ENCODE results near the gene GPR148. TPM values are rescaled to one million over a fixed set of nuclear protein-coding genes. Genes with fewer than 3 reads are reported as not detected.
"Not testable (repeated sequence)": the region's sequence is repeated elsewhere in the genome, so short reads cannot be mapped to it uniquely, and the experiment has no call there.

The GPR148 gene
- total RNA-seq (not detected), polyA plus RNA-seq (not detected)
- long read RNA-seq, donor 1 = 0 reads
- long read RNA-seq, donor 2 = 0 reads

GRCh38 chr2:130728549-130729316 is at the start of gene GPR148:
GPR148 (plus strand) TSS chr2:130729070; CDS start chr2:130729152, 82 bp downstream.
- peak; percentile 15 for ATAC-seq (ENCODE audit: low FRiP score)

GRCh38 chr2:130692041-130692770 is 36.7 kb upstream of the GPR148 start:
- H3K4me3 ChIP-seq (ENCODE audit: low read length in 2 of 2); H3K36me3 ChIP-seq (ENCODE audit: control insufficient read depth in 1 of 2, insufficient read depth in 2 of 2, low read length in 1 of 2); H3K9me3 ChIP-seq (ENCODE audit: control insufficient read depth, low read length); H3K27me3 ChIP-seq (ENCODE audit: control insufficient read depth in 1 of 2, insufficient read depth in 2 of 2, low read length in 1 of 2); intact Hi-C loops (cut with DNase I); H3K4me1 ChIP-seq (ENCODE audit: control insufficient read depth in 1 of 2, insufficient read depth in 2 of 2, low read length in 2 of 2); H3K27ac ChIP-seq (ENCODE audit: low read depth in 1 of 2, low read length in 2 of 2): not testable (repeated sequence)
- DNase-seq (peak in 1 of 2 donors; percentile 67), ATAC-seq (ENCODE audit: low FRiP score) (peak; percentile 65)
- WGBS, 2 donors = 40 to 44% methylated on average over 21 to 28 of the region's 35 CpGs

More at GRCh38 chr2:130728549-130729316, at the start of gene GPR148:
- 68 to 72% methylated on average over 8 of the region's 8 CpGs for WGBS, 2 donors
- H3K4me1 ChIP-seq (ENCODE audit: control insufficient read depth in 1 of 2, insufficient read depth in 2 of 2, low read length in 2 of 2) = no peaks in the 10 kb centered on the region
- H3K27me3 ChIP-seq (ENCODE audit: control insufficient read depth in 1 of 2, insufficient read depth in 2 of 2, low read length in 1 of 2) = no peaks in the 10 kb centered on the region
- H3K4me3 ChIP-seq (ENCODE audit: low read length in 2 of 2) = no peak within 1 kb of the TSS
- no peak for DNase-seq
- H3K36me3 ChIP-seq (ENCODE audit: control insufficient read depth in 1 of 2, insufficient read depth in 2 of 2, low read length in 1 of 2) = no peaks in the 10 kb centered on the region
- peak within 1 kb of the TSS in 1 of 2 donors; percentile 71 for H3K27ac ChIP-seq (ENCODE audit: low read depth in 1 of 2, low read length in 2 of 2)
- no peaks in the 10 kb centered on the region for H3K9me3 ChIP-seq (ENCODE audit: control insufficient read depth, low read length)
- intact Hi-C loops (cut with DNase I) = no loop called here

- H3K27ac ChIP-seq (ENCODE audit: low read depth in 1 of 2, low read length in 2 of 2); H3K9me3 ChIP-seq (ENCODE audit: control insufficient read depth, low read length); H3K36me3 ChIP-seq (ENCODE audit: control insufficient read depth in 1 of 2, insufficient read depth in 2 of 2, low read length in 1 of 2); H3K27me3 ChIP-seq (ENCODE audit: control insufficient read depth in 1 of 2, insufficient read depth in 2 of 2, low read length in 1 of 2); intact Hi-C loops (cut with DNase I); H3K4me1 ChIP-seq (ENCODE audit: control insufficient read depth in 1 of 2, insufficient read depth in 2 of 2, low read length in 2 of 2); H3K4me3 ChIP-seq (ENCODE audit: low read length in 2 of 2): not testable (repeated sequence)
- 1 to 2% methylated on average over 21 to 37 of the region's 37 CpGs for WGBS, 2 donors
- ATAC-seq (ENCODE audit: low FRiP score) = peak; percentile 69
- DNase-seq = peak; percentile 25 to 75
Observed at GRCh38 chr2:130693474-130693873, 35.4 kb upstream of the GPR148 start.

- ATAC-seq (ENCODE audit: low FRiP score); H3K27ac ChIP-seq (ENCODE audit: low read depth in 1 of 2, low read length in 2 of 2); DNase-seq; intact Hi-C loops (cut with DNase I); H3K4me1 ChIP-seq (ENCODE audit: control insufficient read depth in 1 of 2, insufficient read depth in 2 of 2, low read length in 2 of 2); H3K9me3 ChIP-seq (ENCODE audit: control insufficient read depth, low read length); H3K27me3 ChIP-seq (ENCODE audit: control insufficient read depth in 1 of 2, insufficient read depth in 2 of 2, low read length in 1 of 2); H3K4me3 ChIP-seq (ENCODE audit: low read length in 2 of 2); H3K36me3 ChIP-seq (ENCODE audit: control insufficient read depth in 1 of 2, insufficient read depth in 2 of 2, low read length in 1 of 2): not testable (repeated sequence)
- WGBS, 2 donors = 77 to 88% methylated on average over 3 of the region's 3 CpGs
Observed at GRCh38 chr2:130703250-130703649, 25.6 kb upstream of the GPR148 start.

GRCh38 chr2:130714795-130715194 is 14.1 kb upstream of the GPR148 start:
- H3K27ac ChIP-seq (ENCODE audit: low read depth in 1 of 2, low read length in 2 of 2); H3K27me3 ChIP-seq (ENCODE audit: control insufficient read depth in 1 of 2, insufficient read depth in 2 of 2, low read length in 1 of 2); H3K36me3 ChIP-seq (ENCODE audit: control insufficient read depth in 1 of 2, insufficient read depth in 2 of 2, low read length in 1 of 2); H3K4me3 ChIP-seq (ENCODE audit: low read length in 2 of 2); H3K4me1 ChIP-seq (ENCODE audit: control insufficient read depth in 1 of 2, insufficient read depth in 2 of 2, low read length in 2 of 2); DNase-seq; intact Hi-C loops (cut with DNase I); ATAC-seq (ENCODE audit: low FRiP score); H3K9me3 ChIP-seq (ENCODE audit: control insufficient read depth, low read length): not testable (repeated sequence)
- no CpG with 5 or more reads among the region's 2 CpGs for WGBS, 2 donors

- Histone ChIP-seq H3K9me3 (ENCODE audit: control insufficient read depth, low read length) (no peaks in the 10 kb centered on the region), H3K27ac (ENCODE audit: low read depth in 1 of 2, low read length in 2 of 2) (no peak overlapping the region), H3K27me3 (ENCODE audit: control insufficient read depth in 1 of 2, insufficient read depth in 2 of 2, low read length in 1 of 2) (no peaks in the 10 kb centered on the region), H3K36me3 (ENCODE audit: control insufficient read depth in 1 of 2, insufficient read depth in 2 of 2, low read length in 1 of 2) (no peaks in the 10 kb centered on the region), H3K4me1 (ENCODE audit: control insufficient read depth in 1 of 2, insufficient read depth in 2 of 2, low read length in 2 of 2) (no peaks in the 10 kb centered on the region), H3K4me3 (ENCODE audit: low read length in 2 of 2) (no peak overlapping the region)
- no peak for DNase-seq
- intact Hi-C loops (cut with DNase I) = no loop called here
- 87 to 88% methylated on average over 8 of the region's 8 CpGs for WGBS, 2 donors
- no peak for ATAC-seq (ENCODE audit: low FRiP score)
Observed at GRCh38 chr2:130720036-130720435, 8.8 kb upstream of the GPR148 start.

GRCh38 chr2:130720528-130720927 is 8.3 kb upstream of the GPR148 start:
- Histone ChIP-seq H3K4me3 (ENCODE audit: low read length in 2 of 2) (no peak overlapping the region), H3K27me3 (ENCODE audit: control insufficient read depth in 1 of 2, insufficient read depth in 2 of 2, low read length in 1 of 2) (no peaks in the 10 kb centered on the region), H3K36me3 (ENCODE audit: control insufficient read depth in 1 of 2, insufficient read depth in 2 of 2, low read length in 1 of 2) (no peaks in the 10 kb centered on the region), H3K27ac (ENCODE audit: low read depth in 1 of 2, low read length in 2 of 2) (no peak overlapping the region), H3K4me1 (ENCODE audit: control insufficient read depth in 1 of 2, insufficient read depth in 2 of 2, low read length in 2 of 2) (no peaks in the 10 kb centered on the region), H3K9me3 (ENCODE audit: control insufficient read depth, low read length) (no peaks in the 10 kb centered on the region)
- WGBS, 2 donors = 80 to 91% methylated on average over 3 of the region's 3 CpGs
- intact Hi-C loops (cut with DNase I) = no loop called here
- DNase-seq (no peak), ATAC-seq (ENCODE audit: low FRiP score) (no peak)

- H3K4me3 ChIP-seq (ENCODE audit: low read length in 2 of 2) = no peak overlapping the region
- intact Hi-C loops (cut with DNase I) = no loop called here
- H3K27me3 ChIP-seq (ENCODE audit: control insufficient read depth in 1 of 2, insufficient read depth in 2 of 2, low read length in 1 of 2) = no peaks in the 10 kb centered on the region
- H3K36me3 ChIP-seq (ENCODE audit: control insufficient read depth in 1 of 2, insufficient read depth in 2 of 2, low read length in 1 of 2) = no peaks in the 10 kb centered on the region
- no peaks in the 10 kb centered on the region for H3K4me1 ChIP-seq (ENCODE audit: control insufficient read depth in 1 of 2, insufficient read depth in 2 of 2, low read length in 2 of 2)
- no peaks in the 10 kb centered on the region for H3K9me3 ChIP-seq (ENCODE audit: control insufficient read depth, low read length)
- DNase-seq (no peak), ATAC-seq (ENCODE audit: low FRiP score) (no peak)
- WGBS, 2 donors = 86 to 93% methylated on average over 2 of the region's 2 CpGs
- no peak overlapping the region for H3K27ac ChIP-seq (ENCODE audit: low read depth in 1 of 2, low read length in 2 of 2)
Observed at GRCh38 chr2:130724455-130724854, 4.4 kb upstream of the GPR148 start.

Data from aorta (tissue), 5 donors.